Measurements from ENCODE around the gene TBX2.

DNA sequence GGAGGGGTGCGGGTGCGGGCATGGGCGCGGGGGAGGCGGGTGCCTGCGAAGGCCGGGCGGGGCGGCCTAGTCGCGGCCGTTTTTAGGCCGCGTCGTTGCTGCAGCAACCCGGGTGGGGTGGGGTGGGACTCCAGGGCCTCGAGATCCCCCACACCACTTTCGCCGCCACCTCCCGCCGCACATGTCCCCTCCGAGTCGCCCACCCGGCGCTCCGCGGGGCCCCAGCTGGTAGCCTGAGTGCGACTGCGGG lies 11.3 kb downstream of the TBX2 start:
- TF ChIP-seq, protein P1, sequence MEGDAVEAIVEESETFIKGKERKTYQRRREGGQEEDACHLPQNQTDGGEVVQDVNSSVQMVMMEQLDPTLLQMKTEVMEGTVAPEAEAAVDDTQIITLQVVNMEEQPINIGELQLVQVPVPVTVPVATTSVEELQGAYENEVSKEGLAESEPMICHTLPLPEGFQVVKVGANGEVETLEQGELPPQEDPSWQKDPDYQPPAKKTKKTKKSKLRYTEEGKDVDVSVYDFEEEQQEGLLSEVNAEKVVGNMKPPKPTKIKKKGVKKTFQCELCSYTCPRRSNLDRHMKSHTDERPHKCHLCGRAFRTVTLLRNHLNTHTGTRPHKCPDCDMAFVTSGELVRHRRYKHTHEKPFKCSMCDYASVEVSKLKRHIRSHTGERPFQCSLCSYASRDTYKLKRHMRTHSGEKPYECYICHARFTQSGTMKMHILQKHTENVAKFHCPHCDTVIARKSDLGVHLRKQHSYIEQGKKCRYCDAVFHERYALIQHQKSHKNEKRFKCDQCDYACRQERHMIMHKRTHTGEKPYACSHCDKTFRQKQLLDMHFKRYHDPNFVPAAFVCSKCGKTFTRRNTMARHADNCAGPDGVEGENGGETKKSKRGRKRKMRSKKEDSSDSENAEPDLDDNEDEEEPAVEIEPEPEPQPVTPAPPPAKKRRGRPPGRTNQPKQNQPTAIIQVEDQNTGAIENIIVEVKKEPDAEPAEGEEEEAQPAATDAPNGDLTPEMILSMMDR (conservative IDR thresholded peaks at IDR 0.05 in 1 of 2, IDR thresholded peaks at IDR 0.05 in 1 of 2; ENCODE audit: low read depth in 1 of 2, low read length in 2 of 2) = no peak
- no peak for TF ChIP-seq EZH2 (IDR thresholded peaks at IDR 0.05; ENCODE audit: low read length, missing control alignments)
